Measurements from ENCODE around the gene HAPLN1.

GRCh38 chr5:83752700-83753099 lies 32.0 kb upstream of the HAPLN1 start:
- TF ChIP-seq, protein P1, sequence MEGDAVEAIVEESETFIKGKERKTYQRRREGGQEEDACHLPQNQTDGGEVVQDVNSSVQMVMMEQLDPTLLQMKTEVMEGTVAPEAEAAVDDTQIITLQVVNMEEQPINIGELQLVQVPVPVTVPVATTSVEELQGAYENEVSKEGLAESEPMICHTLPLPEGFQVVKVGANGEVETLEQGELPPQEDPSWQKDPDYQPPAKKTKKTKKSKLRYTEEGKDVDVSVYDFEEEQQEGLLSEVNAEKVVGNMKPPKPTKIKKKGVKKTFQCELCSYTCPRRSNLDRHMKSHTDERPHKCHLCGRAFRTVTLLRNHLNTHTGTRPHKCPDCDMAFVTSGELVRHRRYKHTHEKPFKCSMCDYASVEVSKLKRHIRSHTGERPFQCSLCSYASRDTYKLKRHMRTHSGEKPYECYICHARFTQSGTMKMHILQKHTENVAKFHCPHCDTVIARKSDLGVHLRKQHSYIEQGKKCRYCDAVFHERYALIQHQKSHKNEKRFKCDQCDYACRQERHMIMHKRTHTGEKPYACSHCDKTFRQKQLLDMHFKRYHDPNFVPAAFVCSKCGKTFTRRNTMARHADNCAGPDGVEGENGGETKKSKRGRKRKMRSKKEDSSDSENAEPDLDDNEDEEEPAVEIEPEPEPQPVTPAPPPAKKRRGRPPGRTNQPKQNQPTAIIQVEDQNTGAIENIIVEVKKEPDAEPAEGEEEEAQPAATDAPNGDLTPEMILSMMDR (IDR thresholded peaks at IDR 0.05), result no peak
- TF ChIP-seq POLR2A (IDR thresholded peaks at IDR 0.05), result no peak
- TF ChIP-seq POLR2AphosphoS5 (IDR thresholded peaks at IDR 0.05), result no peak

Data from prostate gland (tissue), 2 donors.